ENCODE measurements around the gene PRDM16.

Gene PRDM16

DNA sequence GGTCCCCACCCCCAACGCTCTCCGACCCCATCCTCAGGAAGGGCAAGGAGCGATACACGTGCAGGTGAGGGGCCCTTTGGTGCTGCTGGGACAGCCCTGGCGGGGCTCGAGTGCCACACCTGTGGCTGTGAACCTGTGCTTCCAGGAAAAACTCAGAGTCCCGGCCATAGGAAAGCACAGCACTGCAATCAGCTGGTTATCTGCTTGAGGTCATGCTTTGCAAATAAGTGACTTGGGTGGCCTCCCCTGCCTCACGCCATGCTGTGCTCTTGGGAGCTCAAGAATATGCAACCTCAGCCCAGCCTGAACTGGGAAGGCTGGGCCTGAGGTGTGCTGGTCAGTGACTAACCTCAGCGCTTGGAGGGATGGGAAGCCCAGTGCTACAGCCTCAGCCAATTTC, 348.9 kb downstream of the PRDM16 start:
- no peak for DNase-seq (ENCODE audit: low spot score)

DNA sequence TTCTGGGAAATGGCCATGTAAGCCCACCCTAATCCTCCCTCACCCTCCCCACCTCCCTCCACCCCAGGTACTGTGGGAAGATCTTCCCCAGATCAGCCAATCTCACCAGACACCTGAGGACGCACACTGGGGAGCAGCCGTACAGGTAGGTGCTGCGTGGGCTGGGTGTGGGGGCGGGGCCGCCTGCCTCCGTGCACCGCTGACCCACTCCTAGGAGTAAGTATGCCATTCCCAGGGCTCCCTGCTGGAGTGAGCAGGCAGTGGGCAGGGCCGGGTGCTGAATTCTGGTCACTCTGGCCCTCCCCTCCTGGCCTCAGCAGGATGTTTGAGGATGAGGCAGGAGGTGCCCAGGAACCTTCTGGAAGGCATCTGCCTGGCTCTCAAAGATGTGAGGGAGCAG, 349.6 kb downstream of the PRDM16 start:
- DNase-seq (ENCODE audit: low spot score): no peak

DNA sequence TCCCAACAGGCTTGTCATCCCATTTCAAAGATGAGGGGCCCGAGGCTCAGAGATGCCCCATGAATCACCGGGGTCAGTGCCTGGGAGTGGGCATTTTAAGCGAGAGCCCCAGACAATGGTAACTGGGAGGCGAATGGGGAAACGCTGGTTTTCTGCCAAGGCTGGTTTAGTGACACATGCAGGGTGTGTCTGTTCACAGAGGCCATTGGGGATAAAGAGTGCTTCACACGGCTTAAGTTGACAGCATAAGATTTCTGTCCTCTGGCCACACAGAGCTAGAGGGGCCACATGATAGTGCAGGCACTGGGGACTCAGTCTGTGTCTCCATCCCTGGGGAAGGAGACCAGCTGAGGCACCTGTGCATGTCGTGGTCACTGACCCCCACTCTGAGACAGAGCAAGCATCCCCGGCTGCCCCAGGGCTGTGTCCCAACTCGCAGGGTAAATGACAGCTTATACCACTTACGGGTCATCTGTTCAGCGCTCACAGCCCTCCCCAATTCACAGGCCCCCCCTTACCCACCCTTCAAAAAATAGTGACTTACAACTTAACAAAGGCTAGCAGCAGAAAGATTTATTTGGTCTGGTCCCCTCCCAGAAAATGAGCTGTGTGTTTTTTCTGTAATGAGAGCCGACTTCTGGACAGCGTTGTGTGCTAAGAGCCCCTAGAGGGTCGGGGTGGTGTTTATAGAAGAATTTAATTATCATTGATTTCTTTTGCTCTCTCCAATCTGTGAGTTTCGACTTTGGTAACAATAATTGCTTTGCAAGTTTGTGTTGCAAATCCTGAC, 350.6 kb downstream of the PRDM16 start:
- no peak for DNase-seq (ENCODE audit: low spot score)

- no peak for DNase-seq (ENCODE audit: low spot score)
Measured at GRCh38 chr1:3420218-3420951, 351.4 kb downstream of the PRDM16 start.

DNA sequence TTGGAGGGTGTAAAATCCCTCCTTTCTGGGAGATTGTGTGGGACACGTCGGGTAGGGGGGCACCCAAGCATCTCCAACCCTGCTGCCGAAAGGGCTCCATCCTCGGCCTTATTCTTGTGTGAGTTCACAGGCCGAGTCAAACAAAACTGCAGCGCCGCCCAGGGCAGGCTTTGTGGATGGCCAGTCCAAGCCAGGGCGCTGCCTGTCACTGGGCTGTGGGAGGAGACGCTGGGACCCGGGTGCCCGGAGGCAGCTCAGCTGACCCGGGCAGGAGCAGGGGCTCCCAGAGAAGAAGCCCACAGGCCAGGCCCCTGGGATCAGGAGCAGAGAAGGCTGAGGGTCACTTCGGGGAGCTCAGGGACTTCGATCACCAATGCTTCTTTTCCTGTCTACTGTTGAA, 353.6 kb downstream of the PRDM16 start:
- no peak for DNase-seq (ENCODE audit: low spot score)

- DNase-seq (ENCODE audit: low spot score): no peak
Measured at GRCh38 chr1:3423245-3423829, 354.3 kb downstream of the PRDM16 start.

DNA sequence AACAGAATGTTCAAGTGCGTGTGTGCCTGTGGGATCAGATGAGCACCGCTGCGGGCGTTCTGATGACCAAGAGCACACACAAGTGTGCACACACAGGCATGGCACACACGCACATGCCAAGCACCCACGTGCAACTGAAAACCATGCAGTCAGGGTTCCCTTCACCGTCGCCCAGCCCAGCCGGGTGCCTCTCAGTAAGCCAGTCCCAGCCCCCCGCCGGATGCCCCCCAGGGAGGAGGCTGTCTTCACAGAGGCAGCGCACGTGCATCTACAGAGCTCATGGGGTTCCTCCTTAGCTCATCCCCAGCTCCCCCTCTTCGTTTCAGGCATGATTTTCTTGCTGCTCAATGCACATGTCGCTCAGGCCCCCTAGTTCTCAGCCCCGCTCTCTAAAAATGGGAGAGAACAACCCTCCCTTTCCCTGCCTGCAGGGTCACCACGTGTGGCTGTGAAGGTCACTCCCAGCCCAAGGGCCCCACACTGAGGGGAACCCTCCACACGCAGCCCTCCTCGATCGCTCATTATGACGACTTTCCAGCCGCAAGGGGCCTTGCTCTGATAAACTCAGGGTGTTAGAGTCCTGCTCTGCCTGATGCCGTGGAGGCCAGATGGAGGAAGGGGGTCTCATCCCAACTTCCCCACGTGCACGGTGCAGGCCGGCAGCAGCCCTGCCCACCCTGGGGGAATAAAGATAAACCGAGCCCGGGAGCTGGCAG, 355.1 kb downstream of the PRDM16 start:
- DNase-seq (ENCODE audit: low spot score): no peak

DNA sequence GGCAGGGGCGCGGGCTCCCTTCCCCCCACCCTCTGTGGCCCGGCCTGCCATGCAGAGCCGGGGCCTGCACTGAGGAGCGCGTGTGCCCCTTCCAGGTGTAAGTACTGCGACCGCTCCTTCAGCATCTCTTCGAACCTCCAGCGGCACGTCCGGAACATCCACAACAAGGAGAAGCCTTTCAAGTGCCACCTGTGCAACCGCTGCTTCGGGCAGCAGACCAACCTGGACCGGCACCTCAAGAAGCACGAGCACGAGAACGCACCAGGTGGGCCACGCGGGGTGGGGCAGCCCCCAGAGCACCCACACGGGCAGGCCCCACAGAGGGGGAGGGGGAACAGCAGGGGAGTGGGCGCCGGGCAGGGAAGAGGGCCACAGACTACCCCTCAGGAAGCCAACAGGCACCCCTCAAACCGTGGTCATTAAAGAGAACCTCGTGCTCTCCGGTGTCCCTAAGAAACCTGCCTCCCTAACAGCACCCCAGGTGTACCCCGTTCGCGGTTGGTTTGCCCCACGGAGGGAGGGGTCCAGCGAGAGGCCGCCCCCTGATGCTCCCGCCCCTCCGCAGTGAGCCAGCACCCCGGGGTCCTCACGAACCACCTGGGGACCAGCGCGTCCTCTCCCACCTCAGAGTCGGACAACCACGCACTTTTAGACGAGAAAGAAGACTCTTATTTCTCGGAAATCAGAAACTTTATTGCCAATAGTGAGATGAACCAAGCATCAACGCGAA, 356.6 kb downstream of the PRDM16 start:
- DNase-seq (ENCODE audit: low spot score): no peak

GRCh38 chr1:3426956-3427535, 358.0 kb downstream of the PRDM16 start:
- DNase-seq (ENCODE audit: low spot score): no peak

DNA sequence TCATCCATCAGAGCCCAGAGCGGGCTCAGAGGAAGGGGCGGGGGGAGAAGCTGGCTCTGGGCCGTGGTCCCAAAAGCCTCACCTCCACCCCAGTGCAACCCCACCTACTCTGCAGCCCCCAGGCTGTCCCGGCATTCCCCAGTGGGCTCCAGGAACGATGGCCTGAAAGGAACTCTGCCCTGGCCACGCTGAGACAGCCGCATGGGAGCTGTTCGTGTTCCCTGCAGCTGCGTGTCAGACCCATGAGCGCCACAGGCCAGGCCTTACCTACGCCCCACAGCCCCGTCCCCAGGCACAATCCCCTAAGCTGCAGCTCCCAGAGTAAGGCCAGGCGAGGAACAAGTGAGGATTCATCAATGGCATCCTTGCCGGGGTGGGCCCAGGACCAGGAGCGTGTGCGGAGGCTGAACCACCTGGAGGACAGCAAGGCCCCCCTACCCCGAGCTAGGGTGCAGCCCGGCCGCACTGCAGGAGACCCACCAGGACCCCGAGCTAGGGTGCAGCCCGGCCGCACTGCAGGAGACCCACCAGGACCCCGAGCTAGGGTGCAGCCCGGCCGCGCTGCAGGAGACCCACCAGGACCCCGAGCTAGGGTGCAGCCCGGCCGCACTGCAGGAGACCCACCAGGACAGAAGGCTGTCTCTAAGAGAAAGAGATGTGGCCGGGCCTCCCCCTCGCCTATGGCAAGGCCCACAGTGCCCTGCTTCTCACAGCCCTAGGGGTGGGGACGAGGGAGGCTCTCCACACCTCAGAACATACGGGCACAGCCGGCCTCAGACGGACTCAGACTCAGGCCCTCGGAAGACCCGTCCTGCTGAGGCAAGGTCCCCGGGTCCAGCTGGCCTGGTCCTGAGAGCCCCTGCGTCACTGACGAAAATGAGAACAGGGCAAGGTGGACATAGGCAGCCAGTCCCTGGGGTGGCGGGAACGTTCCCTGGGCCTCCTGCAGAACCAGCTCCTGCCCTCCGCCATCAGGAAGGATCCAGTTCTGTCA, 359.0 kb downstream of the PRDM16 start:
- DNase-seq (ENCODE audit: low spot score): no peak

- DNase-seq (ENCODE audit: low spot score): no peak
Measured at GRCh38 chr1:3428899-3429298, 359.9 kb downstream of the PRDM16 start.

GRCh38 chr1:3429320-3429719, 360.3 kb downstream of the PRDM16 start:
- DNase-seq (ENCODE audit: low spot score): no peak

DNA sequence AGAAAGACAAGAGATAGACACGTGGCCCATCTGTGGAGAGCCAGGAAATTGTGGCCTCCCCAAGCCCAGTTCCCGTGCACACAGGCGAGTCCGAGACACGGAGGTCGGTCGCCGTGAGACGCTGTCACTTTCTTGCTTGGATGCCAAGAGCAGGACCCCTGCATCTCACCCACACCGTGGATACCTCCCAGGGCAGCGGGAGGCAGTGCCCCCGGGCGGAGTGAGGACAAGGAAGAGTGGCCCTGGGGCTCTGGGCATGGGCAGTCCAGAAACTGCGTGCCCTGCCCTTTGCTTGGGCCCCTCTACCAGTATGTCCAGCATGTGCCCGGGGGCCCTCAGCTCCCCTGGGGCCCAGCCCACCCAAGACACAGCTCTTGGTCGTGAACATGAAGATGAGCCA, 360.8 kb downstream of the PRDM16 start:
- DNase-seq (ENCODE audit: low spot score): no peak

- no peak for DNase-seq (ENCODE audit: low spot score)
Measured at GRCh38 chr1:3430406-3430805, 361.4 kb downstream of the PRDM16 start.

DNA sequence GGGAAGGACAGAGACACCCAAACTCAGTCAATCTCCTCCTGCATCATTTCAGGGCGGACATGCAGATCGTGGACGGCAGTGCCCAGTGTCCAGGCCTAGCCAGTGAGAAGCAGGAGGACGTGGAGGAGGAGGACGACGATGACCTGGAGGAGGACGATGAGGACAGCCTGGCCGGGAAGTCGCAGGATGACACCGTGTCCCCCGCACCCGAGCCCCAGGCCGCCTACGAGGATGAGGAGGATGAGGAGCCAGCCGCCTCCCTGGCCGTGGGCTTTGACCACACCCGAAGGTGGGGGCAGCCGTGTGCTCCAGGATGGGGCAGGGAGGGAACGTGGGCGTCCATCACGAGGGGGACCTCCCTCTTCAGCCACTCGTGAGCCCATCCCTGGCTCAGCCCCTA, 361.8 kb downstream of the PRDM16 start:
- no peak for DNase-seq (ENCODE audit: low spot score)

- no peak for DNase-seq (ENCODE audit: low spot score)
Measured at GRCh38 chr1:3431266-3431665, 362.3 kb downstream of the PRDM16 start.

- no peak for DNase-seq (ENCODE audit: low spot score)
Measured at GRCh38 chr1:3431686-3432085, 362.7 kb downstream of the PRDM16 start.

DNA sequence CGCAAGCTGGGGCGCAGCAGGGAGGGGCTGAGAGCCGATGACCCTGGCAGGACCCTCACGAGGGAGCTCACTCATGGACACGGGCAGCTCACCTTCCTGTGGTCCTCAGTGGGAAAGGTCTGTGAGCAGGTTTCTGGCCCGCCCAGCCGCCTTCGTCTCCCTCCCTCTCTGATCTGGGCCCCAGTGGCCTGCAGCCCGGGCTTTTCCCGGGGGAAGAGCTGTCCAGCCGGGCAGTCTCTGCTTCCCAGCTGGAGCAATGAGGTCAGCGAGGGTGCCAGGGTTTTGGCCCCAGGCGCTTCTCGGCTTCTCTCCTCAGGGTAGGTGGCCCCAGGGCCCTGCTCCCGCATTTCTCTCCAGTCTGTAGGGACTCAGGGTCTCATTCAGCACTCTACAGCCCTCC, 363.3 kb downstream of the PRDM16 start:
- no peak for DNase-seq (ENCODE audit: low spot score)

DNA sequence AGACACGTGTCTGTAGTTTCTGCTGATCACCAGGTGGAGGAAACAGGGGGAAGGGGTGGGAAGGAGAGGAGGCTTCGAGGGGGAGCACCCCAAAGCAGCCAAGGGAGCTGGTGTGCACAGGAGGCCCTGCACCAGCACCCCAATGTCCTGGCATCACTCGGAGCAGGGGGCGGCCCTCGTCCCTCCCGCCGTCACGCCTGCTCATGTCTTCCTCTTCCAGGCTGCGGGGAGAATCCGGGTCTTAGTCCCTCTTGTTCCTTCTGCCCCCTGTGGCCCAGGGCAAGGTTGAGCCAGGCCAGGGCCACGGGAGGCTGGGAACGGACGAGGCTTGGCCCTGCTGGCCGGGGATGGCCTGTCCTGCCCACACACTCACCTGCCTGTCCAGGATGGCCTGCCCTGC, 364.1 kb downstream of the PRDM16 start:
- DNase-seq (ENCODE audit: low spot score): no peak

DNA sequence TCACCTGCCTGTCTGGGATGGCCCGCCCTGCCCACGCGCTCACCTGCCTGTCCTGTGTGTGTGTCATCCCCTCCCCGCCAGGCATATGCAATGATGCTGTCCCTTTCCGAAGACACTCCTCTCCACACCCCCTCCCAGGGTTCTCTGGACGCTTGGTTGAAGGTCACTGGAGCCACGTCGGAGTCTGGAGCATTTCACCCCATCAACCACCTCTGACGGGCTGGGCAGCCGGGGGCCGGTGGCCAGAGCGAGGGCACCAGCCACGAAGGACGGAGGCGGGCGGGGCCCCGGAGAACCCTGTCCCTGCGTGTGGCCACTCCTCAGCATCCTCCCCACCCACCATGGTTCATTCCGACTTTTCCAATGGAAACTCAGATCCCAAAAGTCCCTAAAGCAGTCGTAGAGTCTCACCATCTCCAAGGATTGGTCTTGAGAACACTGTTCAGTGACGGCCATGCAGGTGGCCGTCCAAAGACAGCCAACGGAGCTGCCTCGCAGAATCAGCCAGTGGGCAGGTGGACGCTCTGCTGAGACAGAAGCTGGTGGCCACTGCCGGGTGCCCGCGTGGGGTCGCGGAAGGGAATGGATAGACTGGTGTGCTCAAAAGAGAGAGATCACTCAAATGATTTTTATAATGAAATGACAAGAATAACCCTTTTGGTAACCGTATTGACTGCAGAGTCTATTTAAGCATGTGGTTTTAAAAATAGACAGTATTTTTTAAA, 364.8 kb downstream of the PRDM16 start:
- DNase-seq (ENCODE audit: low spot score): no peak
